Left kidney (tissue), 2 donors: ENCODE measurements around the gene CACNA1B. TPM values are rescaled to one million over a fixed set of nuclear protein-coding genes. Genes with fewer than 3 reads are reported as not detected.
A peak's percentile ranks its signal among the peaks of the same experiment; 100 is the strongest.

Experiments
- DNase-seq: peaks from one replicate; pipeline ENCODE4 v3.0.0-alpha.2; 2013
- polyA plus RNA-seq: library from polyadenylated mRNA; unstranded; fragments of 120-200 nt; gene quantifications from one replicate; pipeline ENCODE4 v1.2.1, GENCODE V29; 2013; ENCODE audit not compliant: insufficient read length

CACNA1B gene
- polyA plus RNA-seq, 1 donor, result 0.52 TPM

DNA sequence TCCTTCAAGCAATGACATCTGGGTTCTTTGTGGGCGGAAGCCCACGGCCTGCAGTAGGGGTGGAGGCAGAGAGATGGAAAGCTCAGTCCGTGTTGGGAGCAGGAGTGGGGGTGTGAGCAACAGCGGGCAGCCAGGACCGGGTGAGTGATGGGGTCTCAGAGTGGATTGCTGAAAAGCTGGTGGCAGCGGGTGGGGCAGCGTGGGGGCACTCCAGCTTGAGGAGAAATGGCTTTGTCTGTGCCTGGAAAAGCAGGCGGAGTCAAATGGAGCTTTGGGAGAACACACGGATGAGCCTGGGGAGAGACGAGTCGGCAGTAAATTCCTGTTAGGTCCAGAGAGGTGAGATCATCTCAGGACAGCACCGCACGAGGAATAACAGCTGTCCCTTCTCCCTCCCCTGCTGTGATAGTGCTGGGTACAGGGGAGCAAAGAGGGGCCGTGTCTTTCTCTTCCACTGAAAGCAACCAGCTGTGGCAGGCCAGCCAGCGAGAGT is 42.1 kb downstream of the CACNA1B start:
- DNase-seq, result peak; percentile 19

DNA sequence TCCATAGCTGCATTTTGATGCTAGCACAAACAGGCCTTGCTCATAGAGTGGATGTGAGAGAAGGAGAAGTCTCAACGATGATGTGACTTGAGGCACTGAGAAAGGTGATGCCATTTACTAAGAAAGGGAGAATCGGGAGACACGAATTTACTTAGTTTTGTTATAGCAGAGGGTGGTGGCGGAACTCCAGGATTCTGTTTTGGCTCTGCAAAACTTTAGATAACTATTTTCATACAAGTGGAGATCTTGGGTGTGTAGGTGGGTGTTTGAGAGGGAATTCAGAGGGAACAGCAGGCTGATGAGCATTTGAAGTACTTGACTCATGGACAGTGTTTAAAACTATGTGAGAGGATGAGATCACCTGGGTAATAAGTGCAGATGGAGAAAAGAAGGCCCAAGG is 43.2 kb downstream of the CACNA1B start:
- no peak for DNase-seq

DNA sequence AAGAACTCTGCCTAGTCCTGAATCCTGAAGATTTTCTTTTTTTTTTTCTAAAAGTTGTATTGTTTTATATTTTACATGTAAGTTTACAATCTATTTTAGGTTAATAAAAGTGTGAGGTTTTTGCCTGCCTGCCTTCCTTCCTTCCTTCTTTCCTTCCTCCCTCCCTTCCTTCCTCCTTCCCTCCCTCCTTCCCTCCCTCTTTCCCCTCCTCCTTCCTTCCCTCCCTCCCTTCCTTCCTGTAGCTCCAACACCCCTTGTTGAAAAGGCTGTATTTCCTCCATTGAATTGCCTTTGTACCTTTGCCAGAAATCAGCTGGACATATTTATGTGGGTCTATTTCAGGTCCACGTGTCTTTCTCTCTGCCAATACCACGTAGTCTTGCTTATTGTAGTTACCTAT is 46.6 kb downstream of the CACNA1B start:
- DNase-seq, result no peak

- DNase-seq, result no peak
These were observed 47.3 kb downstream of the CACNA1B start for GRCh38 chr9:137924761-137925369.

- no peak for DNase-seq
These were observed 66.1 kb downstream of the CACNA1B start for GRCh38 chr9:137943655-137944054.

DNA sequence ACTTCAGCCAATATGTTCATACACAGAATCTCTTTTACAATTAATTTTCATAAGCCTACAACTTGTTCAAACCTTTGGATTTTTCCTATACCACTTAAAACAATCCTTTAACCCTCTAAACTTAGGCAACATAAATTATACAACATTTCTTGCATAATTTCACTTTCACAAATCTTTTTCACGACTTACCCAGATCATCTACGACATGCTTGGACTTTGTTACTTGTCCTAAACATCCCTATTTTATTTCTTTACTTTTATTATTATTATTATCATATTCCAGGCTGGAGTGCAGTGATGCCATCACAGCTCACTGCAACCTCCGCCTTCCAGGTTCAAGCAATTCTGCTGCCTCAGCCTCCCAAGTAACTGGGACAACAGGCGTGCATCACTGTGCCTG is 68.0 kb downstream of the CACNA1B start:
- no peak for DNase-seq

GRCh38 chr9:137946993-137947392 is 69.4 kb downstream of the CACNA1B start:
- no peak for DNase-seq

DNA sequence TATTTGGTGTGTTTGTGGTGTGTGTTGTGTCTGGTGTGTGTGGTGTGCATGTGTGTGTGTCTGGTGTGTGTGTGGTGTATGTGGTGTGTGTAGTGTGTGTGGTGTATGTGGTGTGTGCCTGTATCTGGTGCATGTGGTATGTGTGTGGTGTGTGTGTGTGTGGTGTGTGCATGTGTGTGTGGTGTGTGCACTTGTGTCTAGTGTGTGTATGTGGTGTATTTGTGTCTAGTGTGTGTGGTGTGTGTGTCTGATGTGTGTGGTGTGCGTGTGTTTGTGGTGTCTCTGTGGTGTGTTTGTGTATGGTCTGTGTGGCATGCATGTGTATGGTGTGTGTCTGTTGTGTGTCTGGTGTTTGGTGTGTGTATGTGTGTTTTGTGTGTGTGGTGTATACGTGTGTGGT is 71.1 kb downstream of the CACNA1B start:
- no peak for DNase-seq

- DNase-seq, result no peak
These were observed 71.7 kb downstream of the CACNA1B start for GRCh38 chr9:137949260-137949659.

DNA sequence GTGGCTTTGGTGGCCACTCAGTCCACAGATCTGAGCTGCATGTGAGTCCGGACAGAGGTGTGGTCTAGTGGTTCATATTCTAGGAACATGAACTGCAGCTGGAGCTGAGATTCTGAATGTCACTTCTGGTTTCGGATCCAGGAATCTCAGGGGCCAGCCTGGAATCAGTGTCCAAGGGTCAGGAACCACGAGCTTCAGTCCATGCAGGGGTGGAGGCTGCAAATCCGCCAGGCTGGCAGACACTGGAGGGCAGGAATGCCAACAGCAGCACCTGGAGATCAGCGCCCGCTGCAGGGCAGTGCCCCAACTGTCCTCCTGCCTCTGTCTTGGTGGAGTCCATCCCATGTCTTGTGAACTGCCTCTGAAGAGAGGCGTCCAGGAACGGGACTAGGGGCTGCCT is 73.5 kb downstream of the CACNA1B start:
- no peak for DNase-seq

DNA sequence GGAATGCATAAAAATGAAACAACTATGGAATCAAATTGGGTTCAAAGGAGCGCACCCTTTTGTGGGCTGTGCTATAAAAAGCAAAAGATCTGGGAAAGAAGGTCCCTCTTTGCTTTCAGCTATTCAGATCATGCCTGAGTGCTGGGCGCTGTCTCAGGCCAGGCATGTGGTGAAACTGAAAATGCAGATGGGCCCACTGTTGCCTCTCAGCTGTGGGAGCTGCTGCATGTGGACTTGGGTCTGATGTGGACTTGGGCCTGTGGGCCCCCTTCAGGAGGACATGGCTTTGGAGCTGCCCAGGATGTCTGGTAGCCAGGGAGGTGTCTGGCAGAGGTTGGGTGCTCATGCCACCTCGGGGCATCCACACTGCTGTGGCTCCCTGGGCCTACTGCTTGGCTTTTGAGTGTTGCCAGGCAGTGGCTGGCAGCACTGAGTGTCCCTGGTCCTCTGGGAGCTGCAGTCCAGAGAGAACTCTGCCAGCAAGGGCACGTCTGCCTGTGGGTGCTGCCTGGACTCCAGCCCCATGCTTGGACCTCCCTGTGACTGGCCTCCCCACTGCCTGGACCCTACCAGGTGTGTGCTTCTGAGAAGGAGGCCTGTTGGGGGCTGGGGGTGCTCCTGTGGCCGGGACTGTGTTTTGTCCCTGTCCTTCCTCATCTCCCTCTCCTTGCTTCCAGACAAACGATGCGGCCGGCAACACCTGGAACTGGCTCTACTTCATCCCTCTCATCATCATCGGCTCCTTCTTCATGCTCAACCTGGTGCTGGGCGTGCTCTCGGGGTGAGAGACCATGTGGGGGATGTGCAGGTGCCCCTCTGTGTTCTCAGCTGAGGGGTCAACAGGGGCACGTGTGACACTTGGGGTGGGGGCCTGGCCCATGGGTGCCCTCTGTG is 74.3 kb downstream of the CACNA1B start:
- no peak for DNase-seq

- no peak for DNase-seq
These were observed 75.5 kb downstream of the CACNA1B start for GRCh38 chr9:137952976-137953666.

DNA sequence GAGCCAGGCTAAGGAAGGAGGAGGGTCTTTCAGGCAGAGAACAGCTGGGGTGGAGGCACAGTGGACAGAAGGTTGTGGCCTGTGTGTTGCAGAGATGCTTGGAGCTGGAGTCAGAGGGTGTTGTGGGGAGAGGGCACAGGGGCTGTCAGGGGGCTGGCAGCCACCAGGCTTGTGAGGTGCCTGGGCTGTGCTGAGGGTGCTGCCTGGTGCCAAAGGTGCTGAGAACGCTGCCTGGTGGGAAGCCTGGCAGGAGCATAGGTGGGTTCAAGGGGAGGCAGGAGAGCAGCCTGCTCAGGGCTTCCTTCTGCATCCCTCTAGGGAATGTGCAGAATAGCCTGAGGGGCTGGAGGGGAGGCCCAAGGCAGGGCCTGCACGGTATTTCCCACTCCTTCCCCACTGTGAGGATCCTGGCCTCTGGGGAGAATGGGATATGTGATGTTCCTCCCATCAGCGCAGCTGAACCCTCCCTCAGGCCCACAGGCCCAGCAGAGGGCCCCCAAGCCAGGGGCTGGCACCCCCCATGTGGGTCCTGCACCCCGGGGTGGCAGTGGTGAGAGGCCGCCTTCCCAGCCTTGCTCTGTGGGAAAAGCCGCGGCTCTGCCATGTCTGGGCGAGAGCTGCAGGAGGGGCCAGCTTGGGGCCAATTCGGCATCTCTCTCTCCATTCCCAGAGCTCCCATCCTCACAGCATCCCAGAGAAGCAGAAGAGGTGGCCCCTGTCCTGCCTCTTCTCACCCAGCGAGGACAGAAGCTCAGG is 76.3 kb downstream of the CACNA1B start:
- no peak for DNase-seq

- DNase-seq, result no peak
These were observed 77.6 kb downstream of the CACNA1B start for GRCh38 chr9:137955224-137955570.

- DNase-seq, result no peak
These were observed 78.0 kb downstream of the CACNA1B start for GRCh38 chr9:137955586-137955985.

- no peak for DNase-seq
These were observed 78.5 kb downstream of the CACNA1B start for GRCh38 chr9:137956039-137956438.

DNA sequence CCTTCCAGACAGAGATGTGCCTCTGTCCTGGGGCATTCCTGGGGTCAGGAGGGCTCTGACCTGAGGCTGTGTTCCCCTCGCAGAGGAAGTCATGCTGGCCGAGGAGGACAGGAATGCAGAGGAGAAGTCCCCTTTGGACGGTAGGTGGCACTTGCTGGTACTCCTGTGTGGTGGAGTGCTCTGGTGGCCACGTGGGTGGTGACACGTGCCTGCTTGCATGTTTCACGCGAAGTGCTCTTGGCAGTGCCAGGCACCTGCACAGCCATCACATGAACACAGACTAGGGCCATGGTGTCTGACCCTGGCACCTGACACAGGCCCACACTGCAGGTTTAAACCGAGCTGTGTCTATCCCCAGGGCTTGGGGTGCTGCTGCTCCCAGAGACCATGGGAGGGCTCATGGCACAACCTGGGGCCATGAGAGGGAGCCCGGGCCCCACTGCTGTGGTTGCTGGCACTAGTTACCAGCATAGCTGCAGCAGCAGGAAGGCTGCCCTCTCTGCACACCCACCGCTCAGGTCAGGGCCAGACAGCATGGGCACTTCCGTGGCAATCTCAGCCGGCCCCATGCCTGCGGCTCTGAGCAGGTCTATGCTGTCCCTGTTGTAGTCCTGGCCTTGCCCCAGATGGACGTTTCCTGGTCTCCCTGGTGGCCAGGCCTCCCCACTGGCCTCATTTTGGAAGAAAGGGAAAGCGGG is 79.3 kb downstream of the CACNA1B start:
- DNase-seq, result no peak

DNA sequence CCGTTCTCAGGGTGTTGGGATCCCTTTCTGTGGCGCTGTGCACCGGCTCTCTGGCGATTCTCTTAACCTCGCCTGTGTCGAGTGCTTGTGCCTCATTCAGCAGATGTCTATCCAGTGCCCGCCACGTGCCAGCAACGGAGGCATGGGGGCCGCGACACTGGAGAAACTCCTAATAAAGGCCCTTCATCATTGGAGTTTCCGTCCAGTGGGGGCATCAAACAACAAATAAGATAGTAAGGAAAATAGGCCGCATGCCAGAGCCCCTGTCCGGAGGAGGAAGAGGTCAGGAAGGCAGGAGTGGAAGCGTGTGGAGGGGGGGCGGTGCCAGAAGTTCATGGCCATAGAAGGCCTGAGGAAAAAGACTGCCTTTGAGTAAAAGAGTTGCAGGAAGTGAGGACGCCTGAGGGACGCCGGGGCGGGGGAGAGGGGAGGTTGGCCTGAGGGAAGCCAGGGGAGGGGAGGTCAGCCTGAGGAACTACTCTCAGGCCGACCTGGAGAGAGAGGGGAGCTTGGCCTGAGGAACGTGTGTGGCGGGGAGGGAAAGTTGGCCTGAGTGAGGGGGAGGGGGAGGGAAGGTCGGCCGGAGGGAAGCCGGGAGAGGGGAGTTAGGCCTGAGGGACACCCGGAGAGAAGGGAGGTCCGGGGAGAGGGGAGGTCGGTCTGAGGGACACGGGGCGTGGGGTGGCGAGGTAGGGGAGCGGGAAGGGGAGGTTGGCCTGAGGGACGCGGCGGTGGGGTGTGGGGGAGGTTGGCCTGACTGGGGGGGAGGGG is 82.2 kb downstream of the CACNA1B start:
- no peak for DNase-seq

GRCh38 chr9:137960496-137960895 is 82.9 kb downstream of the CACNA1B start:
- DNase-seq, result no peak

GRCh38 chr9:137963525-137963924 is 85.9 kb downstream of the CACNA1B start:
- no peak for DNase-seq
